RWPE2 (cell line): Measurements from ENCODE around the gene SIRPG.

Experiments used
- ATAC-seq: fragments of 200-7000 bp; cut with Tn5 transposase; 3 replicates; pipeline ENCODE4 v1.9.1; 2021; ENCODE audit warnings: low read depth
- DNase-seq: peaks from one replicate; pipeline ENCODE4 v3.0.0-alpha.2; 2020; ENCODE audit warnings: low spot score
- H3K27ac ChIP-seq: fragments of 450-650 bp; 2 replicates; pipeline ENCODE4 v1.5.1; 2017; ENCODE audit warnings: mild to moderate bottlenecking; ENCODE audit not compliant: poor library complexity, severe bottlenecking
- H3K27me3 ChIP-seq: fragments of 250-450 bp; sonication (Bioruptor Pico); 2 replicates; pipeline ENCODE4 v1.5.1; 2021; ENCODE audit warnings: mild to moderate bottlenecking, moderate library complexity; ENCODE audit not compliant: insufficient read depth, poor library complexity, severe bottlenecking
- H3K36me3 ChIP-seq: fragments of 250-450 bp; sonication (Bioruptor Pico); 2 replicates; pipeline ENCODE4 v1.5.1; 2020; ENCODE audit warnings: low read depth, mild to moderate bottlenecking, moderate library complexity
- H3K4me1 ChIP-seq: fragments of 250-450 bp; sonication (Bioruptor Pico); 2 replicates; pipeline ENCODE4 v1.5.1; 2021; ENCODE audit warnings: mild to moderate bottlenecking, moderate library complexity; ENCODE audit not compliant: insufficient read depth, poor library complexity, severe bottlenecking
- H3K4me3 ChIP-seq: fragments of 250-450 bp; sonication (Bioruptor Pico); 2 replicates; pipeline ENCODE4 v1.5.1; 2021; ENCODE audit warnings: mild to moderate bottlenecking, moderate library complexity; ENCODE audit not compliant: severe bottlenecking
- H3K9me3 ChIP-seq: fragments of 250-450 bp; sonication (Bioruptor Pico); 2 replicates; pipeline ENCODE4 v1.5.1; 2021; ENCODE audit warnings: mild to moderate bottlenecking, moderate library complexity; ENCODE audit not compliant: severe bottlenecking
- CTCF ChIP-seq: fragments of 450-650 bp; IDR thresholded peaks from one replicate; pipeline ENCODE4 v1.5.1; 2017; ENCODE audit warnings: mild to moderate bottlenecking, moderate library complexity; ENCODE audit not compliant: poor library complexity, severe bottlenecking

The SIRPG gene

GRCh38 chr20:1667502-1668085 is 10.0 kb upstream of the SIRPG start:
- Histone ChIP-seq H3K4me1 (no peaks in the 10 kb centered on the region), H3K36me3 (no peaks in the 10 kb centered on the region), H3K27ac (no peak overlapping the region), H3K27me3 (no peaks in the 10 kb centered on the region), H3K9me3 (no peaks in the 10 kb centered on the region), H3K4me3 (no peak overlapping the region)
- DNase-seq (no peak), ATAC-seq (no peak)
- TF ChIP-seq CTCF = no peak

- Histone ChIP-seq H3K27ac (no peak overlapping the region), H3K4me3 (no peak overlapping the region), H3K27me3 (no peaks in the 10 kb centered on the region), H3K4me1 (no peaks in the 10 kb centered on the region), H3K36me3 (no peaks in the 10 kb centered on the region), H3K9me3 (no peaks in the 10 kb centered on the region)
- no peak for DNase-seq
- ATAC-seq = no peak
- no peak for TF ChIP-seq CTCF
Measured at GRCh38 chr20:1666802-1667201, 9.2 kb upstream of the SIRPG start.

- DNase-seq (no peak), ATAC-seq (no peak)
- H3K4me3 ChIP-seq = no peak overlapping the region
- no peaks in the 10 kb centered on the region for H3K9me3 ChIP-seq
- no peaks in the 10 kb centered on the region for H3K4me1 ChIP-seq
- H3K27me3 ChIP-seq = no peaks in the 10 kb centered on the region
- no peak overlapping the region for H3K27ac ChIP-seq
- TF ChIP-seq CTCF = no peak
- no peaks in the 10 kb centered on the region for H3K36me3 ChIP-seq
Measured at GRCh38 chr20:1665345-1665744, 7.8 kb upstream of the SIRPG start.

GRCh38 chr20:1664911-1665310 is 7.3 kb upstream of the SIRPG start:
- H3K4me3 ChIP-seq = no peak overlapping the region
- no peaks in the 10 kb centered on the region for H3K9me3 ChIP-seq
- H3K36me3 ChIP-seq = no peaks in the 10 kb centered on the region
- no peak for DNase-seq
- no peak for TF ChIP-seq CTCF
- H3K27ac ChIP-seq = no peak overlapping the region
- no peaks in the 10 kb centered on the region for H3K27me3 ChIP-seq
- no peaks in the 10 kb centered on the region for H3K4me1 ChIP-seq
- 0 out of 3 replicates have a peak, but pooled peaks have one; percentile 15 for ATAC-seq

GRCh38 chr20:1663917-1664316 is 6.3 kb upstream of the SIRPG start:
- H3K27ac ChIP-seq = no peak overlapping the region
- no peak overlapping the region for H3K4me3 ChIP-seq
- no peak for TF ChIP-seq CTCF
- H3K36me3 ChIP-seq = no peaks in the 10 kb centered on the region
- no peaks in the 10 kb centered on the region for H3K4me1 ChIP-seq
- no peaks in the 10 kb centered on the region for H3K9me3 ChIP-seq
- DNase-seq = no peak
- H3K27me3 ChIP-seq = no peaks in the 10 kb centered on the region
- peak; percentile 69; the same call in 2 of the 3 replicates for ATAC-seq
